ENCODE results near the gene UQCRFS1. TPM values are rescaled to one million over a fixed set of nuclear protein-coding genes. Genes with fewer than 3 reads are reported as not detected.

UQCRFS1 gene
- polyA plus RNA-seq, 1 of the 3 experiments (the other 2 are of a cell fraction), result 36.7 TPM

DNA sequence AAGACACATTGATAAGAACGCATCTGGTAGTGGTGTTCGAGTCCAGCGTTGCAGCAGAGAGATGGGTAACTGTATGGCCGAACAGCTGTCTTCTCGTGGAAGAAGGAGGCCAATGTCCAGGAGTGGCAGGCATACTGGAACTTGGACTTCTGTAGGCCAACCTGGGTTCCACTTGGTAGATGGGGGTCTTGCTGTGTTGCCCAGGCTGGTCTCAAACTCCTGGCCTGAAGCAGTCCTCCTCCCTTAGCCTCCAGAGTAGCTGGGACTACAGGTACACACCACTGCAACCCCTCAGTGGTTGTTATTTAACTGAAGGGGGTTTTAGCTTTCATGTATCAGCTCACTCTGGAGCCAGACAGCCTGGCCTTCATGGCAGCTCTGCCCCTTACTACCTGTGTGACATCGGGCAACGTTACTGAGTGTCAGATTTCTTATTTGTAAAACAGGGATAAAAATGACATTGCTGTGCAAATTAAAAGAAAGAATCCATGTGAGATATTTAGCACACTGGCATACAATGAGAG is 2.4 kb upstream of the UQCRFS1 start:
- H3K4me2 ChIP-seq, result no peak overlapping the region
- H4K20me1 ChIP-seq (ENCODE audit: insufficient read depth), result peaks cover 14% of the 10 kb centered on the region
- peaks cover 0 to 11% of the 10 kb centered on the region in 2 experiments; a peak in 3 of 4 replicates for H3K4me1 ChIP-seq (ENCODE audit: control insufficient read depth in 1 of 2, insufficient read depth in 2 of 2, low read depth in 1 of 2, low read length in 1 of 2)
- peaks cover 0 to 4% of the 10 kb centered on the region in 2 experiments for H3K36me3 ChIP-seq (replicated peaks in 1 of 2; ENCODE audit: control insufficient read depth in 1 of 2, insufficient read depth in 2 of 2, low read length in 1 of 2)
- POLR2A ChIA-PET, result no interaction called here
- 38% methylated on average over 7 of the region's 7 CpGs for WGBS (ENCODE audit: low lambda C conversion rate)
- H3K9ac ChIP-seq, result no peak overlapping the region
- H3K79me2 ChIP-seq (ENCODE audit: insufficient read depth), result peaks cover 27% of the 10 kb centered on the region
- no peaks in the 10 kb centered on the region for H3K9me3 ChIP-seq
- CTCF ChIA-PET, result interaction anchor here (1.3 kb wide), 1 partner anchor 46 kb away, joined by 5 read pairs; no protein-coding TSS in a partner anchor
- no peak for DNase-seq
- H3K4me3 ChIP-seq (ENCODE audit: low read depth in 2 of 2, low read length in 1 of 2), result no peak overlapping the region
- H3F3A ChIP-seq (replicated peaks; ENCODE audit: insufficient read depth), result no peaks in the 10 kb centered on the region
- TF ChIP-seq TCF12 (IDR thresholded peaks at IDR 0.05) (no peak), TAF1 (IDR thresholded peaks at IDR 0.05; ENCODE audit: borderline replicate concordance, low read depth, low read length) (no peak), CHD2 (IDR thresholded peaks at IDR 0.05; ENCODE audit: low read length, partially characterized antibody) (no peak)
- H2AFZ ChIP-seq (ENCODE audit: low read depth), result no peak overlapping the region
- H3K9me2 ChIP-seq, result no peaks in the 10 kb centered on the region
- H3K27me3 ChIP-seq (ENCODE audit: insufficient read depth), result peaks cover 34% of the 10 kb centered on the region; the same call in 1 of the 2 replicates
- no peak overlapping the region for H3K27ac ChIP-seq (ENCODE audit: low read depth in 2 of 2, low read length in 1 of 2)

DNA sequence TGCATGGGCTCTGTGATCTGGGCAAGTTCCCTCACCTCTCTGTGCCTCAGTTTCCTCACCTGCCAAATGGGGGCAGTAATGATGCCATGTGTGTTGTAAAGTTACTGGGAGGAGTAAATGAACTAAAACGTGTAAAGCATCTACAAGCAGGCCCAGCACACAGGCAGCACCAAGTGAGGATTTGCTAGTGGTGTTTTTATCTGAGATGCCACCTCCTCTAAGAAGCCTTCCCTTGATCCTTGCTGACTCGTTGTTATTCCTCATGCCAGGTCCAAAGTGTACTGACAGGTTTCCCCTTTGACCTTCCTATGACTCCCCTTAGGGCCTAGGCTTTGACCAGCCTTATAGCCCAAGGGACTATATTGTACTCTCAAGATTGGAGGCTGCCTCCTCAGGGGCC is 1.5 kb upstream of the UQCRFS1 start:
- H3K4me1 ChIP-seq (ENCODE audit: control insufficient read depth in 1 of 2, insufficient read depth in 2 of 2, low read depth in 1 of 2, low read length in 1 of 2), result peaks cover 0 to 11% of the 10 kb centered on the region in 2 experiments; a peak in 3 of 4 replicates
- WGBS (ENCODE audit: low lambda C conversion rate), result 29% methylated on average over 2 of the region's 2 CpGs
- DNase-seq, result no peak
- no peak overlapping the region for H3K4me2 ChIP-seq
- no peaks in the 10 kb centered on the region for H3K9me3 ChIP-seq
- H3F3A ChIP-seq (replicated peaks; ENCODE audit: insufficient read depth), result no peaks in the 10 kb centered on the region
- H4K20me1 ChIP-seq (ENCODE audit: insufficient read depth), result peaks cover 22% of the 10 kb centered on the region
- ChIA-PET POLR2A (no interaction called here), CTCF (no interaction called here)
- no peaks in the 10 kb centered on the region for H3K9me2 ChIP-seq
- no peak overlapping the region for H3K27ac ChIP-seq (ENCODE audit: low read depth in 2 of 2, low read length in 1 of 2)
- peaks cover 0 to 4% of the 10 kb centered on the region in 2 experiments for H3K36me3 ChIP-seq (replicated peaks in 1 of 2; ENCODE audit: control insufficient read depth in 1 of 2, insufficient read depth in 2 of 2, low read length in 1 of 2)
- no peak overlapping the region for H3K9ac ChIP-seq
- H2AFZ ChIP-seq (ENCODE audit: low read depth), result no peak overlapping the region
- peaks cover 28% of the 10 kb centered on the region; the same call in 1 of the 2 replicates for H3K27me3 ChIP-seq (ENCODE audit: insufficient read depth)
- no peak overlapping the region for H3K4me3 ChIP-seq (ENCODE audit: low read depth in 2 of 2, low read length in 1 of 2)
- TF ChIP-seq FOSL2 (IDR thresholded peaks at IDR 0.05; ENCODE audit: borderline replicate concordance, low read depth), result no peak
- no peak for TF ChIP-seq FOXM1 (IDR thresholded peaks at IDR 0.05; ENCODE audit: low read depth)
- no peak for TF ChIP-seq MEF2A (IDR thresholded peaks at IDR 0.05; ENCODE audit: borderline replicate concordance, low read depth)
- TF ChIP-seq TAF1 (IDR thresholded peaks at IDR 0.05; ENCODE audit: borderline replicate concordance, low read depth, low read length), result no peak
- TF ChIP-seq, protein P1, sequence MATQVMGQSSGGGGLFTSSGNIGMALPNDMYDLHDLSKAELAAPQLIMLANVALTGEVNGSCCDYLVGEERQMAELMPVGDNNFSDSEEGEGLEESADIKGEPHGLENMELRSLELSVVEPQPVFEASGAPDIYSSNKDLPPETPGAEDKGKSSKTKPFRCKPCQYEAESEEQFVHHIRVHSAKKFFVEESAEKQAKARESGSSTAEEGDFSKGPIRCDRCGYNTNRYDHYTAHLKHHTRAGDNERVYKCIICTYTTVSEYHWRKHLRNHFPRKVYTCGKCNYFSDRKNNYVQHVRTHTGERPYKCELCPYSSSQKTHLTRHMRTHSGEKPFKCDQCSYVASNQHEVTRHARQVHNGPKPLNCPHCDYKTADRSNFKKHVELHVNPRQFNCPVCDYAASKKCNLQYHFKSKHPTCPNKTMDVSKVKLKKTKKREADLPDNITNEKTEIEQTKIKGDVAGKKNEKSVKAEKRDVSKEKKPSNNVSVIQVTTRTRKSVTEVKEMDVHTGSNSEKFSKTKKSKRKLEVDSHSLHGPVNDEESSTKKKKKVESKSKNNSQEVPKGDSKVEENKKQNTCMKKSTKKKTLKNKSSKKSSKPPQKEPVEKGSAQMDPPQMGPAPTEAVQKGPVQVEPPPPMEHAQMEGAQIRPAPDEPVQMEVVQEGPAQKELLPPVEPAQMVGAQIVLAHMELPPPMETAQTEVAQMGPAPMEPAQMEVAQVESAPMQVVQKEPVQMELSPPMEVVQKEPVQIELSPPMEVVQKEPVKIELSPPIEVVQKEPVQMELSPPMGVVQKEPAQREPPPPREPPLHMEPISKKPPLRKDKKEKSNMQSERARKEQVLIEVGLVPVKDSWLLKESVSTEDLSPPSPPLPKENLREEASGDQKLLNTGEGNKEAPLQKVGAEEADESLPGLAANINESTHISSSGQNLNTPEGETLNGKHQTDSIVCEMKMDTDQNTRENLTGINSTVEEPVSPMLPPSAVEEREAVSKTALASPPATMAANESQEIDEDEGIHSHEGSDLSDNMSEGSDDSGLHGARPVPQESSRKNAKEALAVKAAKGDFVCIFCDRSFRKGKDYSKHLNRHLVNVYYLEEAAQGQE (IDR thresholded peaks at IDR 0.05; ENCODE audit: low read depth, low read length), result no peak
- no peak for TF ChIP-seq RFX5 (IDR thresholded peaks at IDR 0.05; ENCODE audit: low read length)
- no peak for TF ChIP-seq TCF12 (IDR thresholded peaks at IDR 0.05)
- TF ChIP-seq YY1 (IDR thresholded peaks at IDR 0.05; ENCODE audit: low read depth), result no peak
- TF ChIP-seq, protein P2, sequence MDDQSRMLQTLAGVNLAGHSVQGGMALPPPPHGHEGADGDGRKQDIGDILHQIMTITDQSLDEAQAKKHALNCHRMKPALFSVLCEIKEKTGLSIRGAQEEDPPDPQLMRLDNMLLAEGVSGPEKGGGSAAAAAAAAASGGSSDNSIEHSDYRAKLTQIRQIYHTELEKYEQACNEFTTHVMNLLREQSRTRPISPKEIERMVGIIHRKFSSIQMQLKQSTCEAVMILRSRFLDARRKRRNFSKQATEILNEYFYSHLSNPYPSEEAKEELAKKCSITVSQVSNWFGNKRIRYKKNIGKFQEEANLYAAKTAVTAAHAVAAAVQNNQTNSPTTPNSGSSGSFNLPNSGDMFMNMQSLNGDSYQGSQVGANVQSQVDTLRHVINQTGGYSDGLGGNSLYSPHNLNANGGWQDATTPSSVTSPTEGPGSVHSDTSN (IDR thresholded peaks at IDR 0.05), result no peak
- no peak for TF ChIP-seq RXRA (IDR thresholded peaks at IDR 0.05; ENCODE audit: borderline replicate concordance, low read depth)
- TF ChIP-seq TEAD4 (IDR thresholded peaks at IDR 0.05; ENCODE audit: borderline replicate concordance, insufficient read depth), result no peak
- TF ChIP-seq, protein P3, sequence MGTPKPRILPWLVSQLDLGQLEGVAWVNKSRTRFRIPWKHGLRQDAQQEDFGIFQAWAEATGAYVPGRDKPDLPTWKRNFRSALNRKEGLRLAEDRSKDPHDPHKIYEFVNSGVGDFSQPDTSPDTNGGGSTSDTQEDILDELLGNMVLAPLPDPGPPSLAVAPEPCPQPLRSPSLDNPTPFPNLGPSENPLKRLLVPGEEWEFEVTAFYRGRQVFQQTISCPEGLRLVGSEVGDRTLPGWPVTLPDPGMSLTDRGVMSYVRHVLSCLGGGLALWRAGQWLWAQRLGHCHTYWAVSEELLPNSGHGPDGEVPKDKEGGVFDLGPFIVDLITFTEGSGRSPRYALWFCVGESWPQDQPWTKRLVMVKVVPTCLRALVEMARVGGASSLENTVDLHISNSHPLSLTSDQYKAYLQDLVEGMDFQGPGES (IDR thresholded peaks at IDR 0.05; ENCODE audit: low read depth, low read length), result no peak
- TF ChIP-seq, protein P4, sequence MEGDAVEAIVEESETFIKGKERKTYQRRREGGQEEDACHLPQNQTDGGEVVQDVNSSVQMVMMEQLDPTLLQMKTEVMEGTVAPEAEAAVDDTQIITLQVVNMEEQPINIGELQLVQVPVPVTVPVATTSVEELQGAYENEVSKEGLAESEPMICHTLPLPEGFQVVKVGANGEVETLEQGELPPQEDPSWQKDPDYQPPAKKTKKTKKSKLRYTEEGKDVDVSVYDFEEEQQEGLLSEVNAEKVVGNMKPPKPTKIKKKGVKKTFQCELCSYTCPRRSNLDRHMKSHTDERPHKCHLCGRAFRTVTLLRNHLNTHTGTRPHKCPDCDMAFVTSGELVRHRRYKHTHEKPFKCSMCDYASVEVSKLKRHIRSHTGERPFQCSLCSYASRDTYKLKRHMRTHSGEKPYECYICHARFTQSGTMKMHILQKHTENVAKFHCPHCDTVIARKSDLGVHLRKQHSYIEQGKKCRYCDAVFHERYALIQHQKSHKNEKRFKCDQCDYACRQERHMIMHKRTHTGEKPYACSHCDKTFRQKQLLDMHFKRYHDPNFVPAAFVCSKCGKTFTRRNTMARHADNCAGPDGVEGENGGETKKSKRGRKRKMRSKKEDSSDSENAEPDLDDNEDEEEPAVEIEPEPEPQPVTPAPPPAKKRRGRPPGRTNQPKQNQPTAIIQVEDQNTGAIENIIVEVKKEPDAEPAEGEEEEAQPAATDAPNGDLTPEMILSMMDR (IDR thresholded peaks at IDR 0.05), result no peak
- no peak for TF ChIP-seq FOXJ3 (CRISPR knock-in tag; IDR thresholded peaks at IDR 0.05)
- H3K79me2 ChIP-seq (ENCODE audit: insufficient read depth), result peaks cover 36% of the 10 kb centered on the region
